Vagina (tissue), 2 donors: Measurements from ENCODE around the gene BSN.

Experiments used
- POLR2A ChIP-seq, 2 donors: fragments of 450-650 bp; IDR thresholded peaks; one replicate each; pipeline ENCODE4 v1.6.1; 2017; ENCODE audit warnings: antibody characterized with exemption in 2 of 2, mild to moderate bottlenecking in 2 of 2, moderate library complexity in 2 of 2
- TF ChIP-seq, protein P1 (sequence below), 3 experiments: fragments of 450-650 bp in 2 of 3; fragments of 200-600 bp in 1 of 3; sonication (generic) in 1 of 3; IDR thresholded peaks; one replicate each; pipeline ENCODE4 v1.5.1; 2017 to 2019; ENCODE audit warnings: antibody characterized with exemption in 3 of 3, mild to moderate bottlenecking in 2 of 3, moderate library complexity in 2 of 3

DNA sequence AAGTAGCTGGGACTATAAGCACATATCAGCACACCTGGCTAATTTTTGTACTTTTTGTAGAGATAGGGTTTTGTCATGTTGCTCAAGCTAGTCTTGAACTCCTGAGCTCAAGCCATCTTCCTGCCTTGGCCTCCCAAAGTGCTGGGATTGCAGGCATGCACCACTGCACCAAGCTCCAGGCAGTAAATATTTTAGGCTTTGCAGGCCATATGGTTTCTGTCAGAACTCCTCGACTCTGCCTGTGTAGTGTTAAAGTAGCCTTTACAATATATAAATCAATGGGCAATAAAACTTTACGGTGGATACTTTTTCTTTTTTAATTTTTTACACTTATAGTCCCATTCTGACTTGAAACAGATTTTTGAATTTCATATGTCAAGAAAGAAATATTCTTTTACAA lies 42.6 kb upstream of the BSN start:
- TF ChIP-seq, protein P1, sequence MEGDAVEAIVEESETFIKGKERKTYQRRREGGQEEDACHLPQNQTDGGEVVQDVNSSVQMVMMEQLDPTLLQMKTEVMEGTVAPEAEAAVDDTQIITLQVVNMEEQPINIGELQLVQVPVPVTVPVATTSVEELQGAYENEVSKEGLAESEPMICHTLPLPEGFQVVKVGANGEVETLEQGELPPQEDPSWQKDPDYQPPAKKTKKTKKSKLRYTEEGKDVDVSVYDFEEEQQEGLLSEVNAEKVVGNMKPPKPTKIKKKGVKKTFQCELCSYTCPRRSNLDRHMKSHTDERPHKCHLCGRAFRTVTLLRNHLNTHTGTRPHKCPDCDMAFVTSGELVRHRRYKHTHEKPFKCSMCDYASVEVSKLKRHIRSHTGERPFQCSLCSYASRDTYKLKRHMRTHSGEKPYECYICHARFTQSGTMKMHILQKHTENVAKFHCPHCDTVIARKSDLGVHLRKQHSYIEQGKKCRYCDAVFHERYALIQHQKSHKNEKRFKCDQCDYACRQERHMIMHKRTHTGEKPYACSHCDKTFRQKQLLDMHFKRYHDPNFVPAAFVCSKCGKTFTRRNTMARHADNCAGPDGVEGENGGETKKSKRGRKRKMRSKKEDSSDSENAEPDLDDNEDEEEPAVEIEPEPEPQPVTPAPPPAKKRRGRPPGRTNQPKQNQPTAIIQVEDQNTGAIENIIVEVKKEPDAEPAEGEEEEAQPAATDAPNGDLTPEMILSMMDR (IDR thresholded peaks at IDR 0.05): no peak
- no peak for TF ChIP-seq POLR2A (IDR thresholded peaks at IDR 0.05)
